Hematopoietic multipotent progenitor cell treated with erythropoietin and hydrocortisone succinate and interleukin-3 and kit ligand, for 8 days (in vitro differentiated cells): Measurements from ENCODE around the gene TUBA1A.
"Not testable (repeated sequence)": the region's sequence is repeated elsewhere in the genome, so short reads cannot be mapped to it uniquely, and the experiment has no call there.

ENCODE experiments used
- DNase-seq: peaks from one replicate; pipeline ENCODE4 v3.0.0-alpha.2; 2015

The TUBA1A gene

GRCh38 chr12:49200919-49201594 lies 12.2 kb upstream of the TUBA1A start:
- peak; percentile 35 for DNase-seq

GRCh38 chr12:49198431-49199155 lies 9.7 kb upstream of the TUBA1A start:
- no peak for DNase-seq

- no peak for DNase-seq
These were observed 8.4 kb upstream of the TUBA1A start for GRCh38 chr12:49197256-49197655.

GRCh38 chr12:49195736-49196135 lies 6.9 kb upstream of the TUBA1A start:
- DNase-seq = no peak

- not testable (repeated sequence) for DNase-seq
These were observed 4.9 kb upstream of the TUBA1A start for GRCh38 chr12:49193746-49194145.

GRCh38 chr12:49191498-49191897 lies 2.6 kb upstream of the TUBA1A start:
- DNase-seq = not testable (repeated sequence)

- DNase-seq = no peak
These were observed 2.1 kb upstream of the TUBA1A start for GRCh38 chr12:49190974-49191373.

GRCh38 chr12:49189731-49190716 lies 1.1 kb upstream of the TUBA1A start:
- no peak for DNase-seq

- peak; percentile 80 for DNase-seq
These were observed 522 bp downstream of the TUBA1A start for GRCh38 chr12:49188201-49188915.

GRCh38 chr12:49187184-49187583 lies 1.7 kb downstream of the TUBA1A start:
- no peak for DNase-seq

- DNase-seq = not testable (repeated sequence)
These were observed 2.6 kb downstream of the TUBA1A start for GRCh38 chr12:49186307-49186706.

GRCh38 chr12:49184697-49185096 lies 4.2 kb downstream of the TUBA1A start:
- DNase-seq = not testable (repeated sequence)

GRCh38 chr12:49183214-49183950 lies 5.5 kb downstream of the TUBA1A start:
- not testable (repeated sequence) for DNase-seq

- DNase-seq = no peak
These were observed 14.7 kb downstream of the TUBA1A start for GRCh38 chr12:49174218-49174617.

- DNase-seq = no peak
These were observed 18.0 kb downstream of the TUBA1A start for GRCh38 chr12:49170924-49171323.

GRCh38 chr12:49165114-49165513 lies 23.8 kb downstream of the TUBA1A start:
- DNase-seq = no peak

- not testable (repeated sequence) for DNase-seq
These were observed 27.0 kb downstream of the TUBA1A start for GRCh38 chr12:49161901-49162300.

- DNase-seq = no peak
These were observed 27.6 kb downstream of the TUBA1A start for GRCh38 chr12:49161092-49161795.

- DNase-seq = peak; percentile 57
These were observed 28.5 kb downstream of the TUBA1A start for GRCh38 chr12:49160399-49160798.

GRCh38 chr12:49154221-49154620 lies 34.7 kb downstream of the TUBA1A start:
- no peak for DNase-seq

GRCh38 chr12:49147384-49147783 lies 41.5 kb downstream of the TUBA1A start:
- DNase-seq = no peak
